Suprapubic skin (tissue), 4 donors: ENCODE results near the gene CEP57. TPM values are rescaled to one million over a fixed set of nuclear protein-coding genes. Genes with fewer than 3 reads are reported as not detected.

Experiments
- DNase-seq, 2 donors: peaks; one replicate each; pipeline ENCODE4 v3.0.0-alpha.2; 2019; ENCODE audit warnings: low spot score in 2 of 2
- H3K27ac ChIP-seq: fragments of 200-600 bp; sonication (generic); one replicate; pipeline ENCODE4 v1.5.1; 2019
- H3K27me3 ChIP-seq: fragments of 200-600 bp; sonication (generic); one replicate; pipeline ENCODE4 v1.5.1; 2019
- H3K36me3 ChIP-seq: fragments of 200-600 bp; sonication (generic); one replicate; pipeline ENCODE4 v1.5.1; 2019
- H3K4me1 ChIP-seq: fragments of 200-600 bp; sonication (generic); one replicate; pipeline ENCODE4 v1.5.1; 2019
- H3K4me3 ChIP-seq: fragments of 200-600 bp; sonication (generic); one replicate; pipeline ENCODE4 v1.5.1; 2019; ENCODE audit warnings: mild to moderate bottlenecking
- H3K9me3 ChIP-seq: fragments of 200-600 bp; sonication (generic); one replicate; pipeline ENCODE4 v1.5.1; 2019
- CTCF ChIP-seq, 2 donors: fragments of 200-600 bp in 1 of 2; fragments of 450-650 bp in 1 of 2; sonication (generic) in 1 of 2; IDR thresholded peaks; one replicate each; pipeline ENCODE4 v1.5.1; 2016 to 2019; ENCODE audit warnings: antibody characterized with exemption in 2 of 2, mild to moderate bottlenecking in 1 of 2, moderate library complexity in 1 of 2
- EP300 ChIP-seq: sonication (generic); formaldehyde crosslinking; IDR thresholded peaks from one replicate; pipeline ENCODE4 v1.6.1; 2017; ENCODE audit warnings: antibody characterized with exemption
- POLR2A ChIP-seq, 2 donors: fragments of 450-650 bp; IDR thresholded peaks; one replicate each; pipeline ENCODE4 v1.6.1; 2017; ENCODE audit warnings: antibody characterized with exemption in 2 of 2, mild to moderate bottlenecking in 2 of 2, moderate library complexity in 2 of 2
- POLR2AphosphoS5 ChIP-seq, 3 donors: sonication (generic); formaldehyde crosslinking; IDR thresholded peaks; one replicate each; pipeline ENCODE4 v1.6.1; 2017; ENCODE audit warnings: antibody characterized with exemption in 3 of 3
- WGBS: methylation state at CpG from one replicate; pipeline ENCODE4 v1.1.5; 2018; 5-methylcytosine and 5-hydroxymethylcytosine counted together
- total RNA-seq, 4 donors: library from RNA; depleted of rRNA; stranded (reverse); fragments of >200 nt; gene quantifications; one replicate each; pipeline ENCODE4 v1.1.0, GENCODE V29; 2016

CEP57 gene
- total RNA-seq, 4 donors from 2014 or later, result 20.7 to 80.9 (median 30.1) TPM

- DNase-seq, result no peak
- H3K4me1 ChIP-seq, result no peaks in the 10 kb centered on the region
- peaks cover 15% of the 10 kb centered on the region for H3K36me3 ChIP-seq
- H3K9me3 ChIP-seq, result no peaks in the 10 kb centered on the region
- H3K27ac ChIP-seq, result no peak overlapping the region
- no peak for TF ChIP-seq CTCF (IDR thresholded peaks at IDR 0.05)
- TF ChIP-seq POLR2A (IDR thresholded peaks at IDR 0.05), result no peak
- no peak for TF ChIP-seq EP300
- TF ChIP-seq POLR2AphosphoS5 (IDR thresholded peaks at IDR 0.05), result no peak
- 88% methylated on average over 3 of the region's 3 CpGs for WGBS
- H3K4me3 ChIP-seq, result no peak overlapping the region
- H3K27me3 ChIP-seq, result no peaks in the 10 kb centered on the region
These were observed 23.6 kb upstream of the CEP57 start for GRCh38 chr11:95766701-95767100.

GRCh38 chr11:95767498-95767897, 22.8 kb upstream of the CEP57 start:
- peaks cover 15% of the 10 kb centered on the region for H3K36me3 ChIP-seq
- DNase-seq, result no peak
- H3K4me1 ChIP-seq, result no peaks in the 10 kb centered on the region
- WGBS, result 54% methylated on average over 1 of the region's 1 CpG
- H3K27me3 ChIP-seq, result no peaks in the 10 kb centered on the region
- no peak overlapping the region for H3K4me3 ChIP-seq
- H3K27ac ChIP-seq, result no peak overlapping the region
- H3K9me3 ChIP-seq, result no peaks in the 10 kb centered on the region
- no peak for TF ChIP-seq POLR2AphosphoS5 (IDR thresholded peaks at IDR 0.05)
- TF ChIP-seq EP300, result no peak
- no peak for TF ChIP-seq CTCF (IDR thresholded peaks at IDR 0.05)

- Histone ChIP-seq H3K27me3 (no peaks in the 10 kb centered on the region), H3K4me3 (no peak overlapping the region), H3K9me3 (no peaks in the 10 kb centered on the region), H3K36me3 (peaks cover 17% of the 10 kb centered on the region), H3K4me1 (no peaks in the 10 kb centered on the region), H3K27ac (no peak overlapping the region)
- no peak for DNase-seq
- WGBS, result 74% methylated on average over 2 of the region's 2 CpGs
- TF ChIP-seq EP300 (no peak), POLR2AphosphoS5 (IDR thresholded peaks at IDR 0.05) (no peak), CTCF (IDR thresholded peaks at IDR 0.05) (no peak), POLR2A (IDR thresholded peaks at IDR 0.05) (no peak)
These were observed 21.8 kb upstream of the CEP57 start for GRCh38 chr11:95768521-95768920.

GRCh38 chr11:95776859-95777258, 13.4 kb upstream of the CEP57 start:
- Histone ChIP-seq H3K9me3 (no peaks in the 10 kb centered on the region), H3K27me3 (no peaks in the 10 kb centered on the region), H3K4me1 (no peaks in the 10 kb centered on the region), H3K4me3 (no peak overlapping the region), H3K27ac (peak overlapping the region; percentile 26), H3K36me3 (peaks cover 58% of the 10 kb centered on the region)
- DNase-seq, result no peak
- TF ChIP-seq POLR2AphosphoS5 (IDR thresholded peaks at IDR 0.05), result no peak
- TF ChIP-seq POLR2A (IDR thresholded peaks at IDR 0.05), result no peak
- TF ChIP-seq EP300, result no peak
- no peak for TF ChIP-seq CTCF (IDR thresholded peaks at IDR 0.05)

- Histone ChIP-seq H3K27me3 (no peaks in the 10 kb centered on the region), H3K4me1 (no peaks in the 10 kb centered on the region), H3K9me3 (no peaks in the 10 kb centered on the region), H3K27ac (no peak overlapping the region), H3K36me3 (peaks cover 71% of the 10 kb centered on the region), H3K4me3 (no peak overlapping the region)
- 94% methylated on average over 3 of the region's 3 CpGs for WGBS
- no peak for TF ChIP-seq POLR2A (IDR thresholded peaks at IDR 0.05)
- TF ChIP-seq CTCF (IDR thresholded peaks at IDR 0.05), result no peak
- no peak for TF ChIP-seq POLR2AphosphoS5 (IDR thresholded peaks at IDR 0.05)
- no peak for TF ChIP-seq EP300
- no peak for DNase-seq
These were observed 11.6 kb upstream of the CEP57 start for GRCh38 chr11:95778699-95779098.
